Ishikawa (cell line): ENCODE measurements around the gene PDS5A.

ENCODE experiments used
- CEBPB ChIP-seq: IDR thresholded peaks from 2 replicates; pipeline ENCODE4 v1.6.1; 2012
- CREB1 ChIP-seq: IDR thresholded peaks from 2 replicates; pipeline ENCODE4 v1.6.1; 2012; ENCODE audit warnings: low read depth
- EGR1 ChIP-seq: IDR thresholded peaks from 2 replicates; pipeline ENCODE4 v1.6.1; 2012
- EP300 ChIP-seq: IDR thresholded peaks from 2 replicates; pipeline ENCODE4 v1.6.1; 2012; ENCODE audit warnings: borderline replicate concordance
- FOXM1 ChIP-seq: IDR thresholded peaks from 2 replicates; pipeline ENCODE4 v1.6.1; 2012; ENCODE audit warnings: low read depth, borderline replicate concordance
- MAX ChIP-seq: IDR thresholded peaks from 2 replicates; pipeline ENCODE4 v1.6.1; 2012
- NFIC ChIP-seq: IDR thresholded peaks from 2 replicates; pipeline ENCODE4 v1.6.1; 2012
- RAD21 ChIP-seq: IDR thresholded peaks from 2 replicates; pipeline ENCODE4 v1.6.1; 2012; ENCODE audit warnings: low read depth
- REST ChIP-seq: IDR thresholded peaks from 2 replicates; pipeline ENCODE4 v1.6.1; 2012; ENCODE audit warnings: low read depth, mild to moderate bottlenecking
- TAF1 ChIP-seq: IDR thresholded peaks from 2 replicates; pipeline ENCODE4 v1.6.1; 2012; ENCODE audit warnings: low read depth, mild to moderate bottlenecking
- TCF12 ChIP-seq: IDR thresholded peaks from 2 replicates; pipeline ENCODE4 v1.6.1; 2012; ENCODE audit warnings: low read depth
- TEAD4 ChIP-seq: IDR thresholded peaks from 2 replicates; pipeline ENCODE4 v1.6.1; 2012
- USF1 ChIP-seq: IDR thresholded peaks from 2 replicates; pipeline ENCODE4 v1.6.1; 2012
- YY1 ChIP-seq: IDR thresholded peaks from 2 replicates; pipeline ENCODE4 v1.6.1; 2012; ENCODE audit warnings: low read depth
- ZBTB7A ChIP-seq: IDR thresholded peaks from 2 replicates; pipeline ENCODE4 v1.6.1; 2012; ENCODE audit warnings: low read depth

Gene PDS5A

GRCh38 chr4:39931441-39931901, 46.2 kb downstream of the PDS5A start:
- no peak for TF ChIP-seq EGR1
- peak; percentile 30; the same call in 1 of the 2 replicates for TF ChIP-seq USF1

- TF ChIP-seq EP300: no peak
- TF ChIP-seq TAF1: no peak
- TF ChIP-seq TEAD4: no peak
- no peak for TF ChIP-seq CEBPB
- TF ChIP-seq MAX: no peak
- TF ChIP-seq ZBTB7A: no peak
- no peak for TF ChIP-seq EGR1
- TF ChIP-seq FOXM1: no peak
- TF ChIP-seq NFIC: no peak
- TF ChIP-seq YY1: no peak
- TF ChIP-seq CREB1: no peak
- no peak for TF ChIP-seq RAD21
Observed at GRCh38 chr4:39928538-39928937, 49.2 kb downstream of the PDS5A start.

GRCh38 chr4:39924014-39924413, 53.7 kb downstream of the PDS5A start:
- TF ChIP-seq RAD21 (no peak), TAF1 (no peak), EP300 (no peak), CEBPB (no peak), REST (no peak), NFIC (no peak), CREB1 (no peak), ZBTB7A (no peak)

- TF ChIP-seq TAF1 (no peak), EGR1 (no peak), TEAD4 (no peak), CEBPB (no peak), YY1 (no peak), REST (no peak), EP300 (no peak), RAD21 (no peak), NFIC (no peak), FOXM1 (no peak), USF1 (no peak), MAX (no peak), ZBTB7A (no peak), TCF12 (no peak), CREB1 (no peak)
Observed at GRCh38 chr4:39922399-39922798, 55.3 kb downstream of the PDS5A start.

- TF ChIP-seq CEBPB: no peak
- no peak for TF ChIP-seq YY1
- no peak for TF ChIP-seq TEAD4
- TF ChIP-seq EGR1: no peak
Observed at GRCh38 chr4:39913471-39913870, 64.2 kb downstream of the PDS5A start.

GRCh38 chr4:39910064-39910463, 67.6 kb downstream of the PDS5A start:
- TF ChIP-seq REST (no peak), YY1 (no peak)
